K562 (cell line): ENCODE results near the gene CACNG7. TPM values are rescaled to one million over a fixed set of nuclear protein-coding genes. Genes with fewer than 3 reads are reported as not detected.
A peak's percentile ranks its signal among the peaks of the same experiment; 100 is the strongest.

Experiments used
- ELK1 ChIP-seq: sonication (generic); formaldehyde crosslinking; IDR thresholded peaks from 2 replicates; pipeline ENCODE4 v1.8.1; 2022; ENCODE audit warnings: missing genetic modification reagents
- KLF1 ChIP-seq: fragments of 450-650 bp; IDR thresholded peaks from 2 replicates; pipeline ENCODE4 v1.6.1; 2016; ENCODE audit warnings: missing genetic modification characterization, missing compliant biosample characterization
- MIER1 ChIP-seq: fragments of 450-650 bp; IDR thresholded peaks from 2 replicates; pipeline ENCODE4 v1.6.1; 2016; ENCODE audit warnings: antibody characterized with exemption, mild to moderate bottlenecking, low read depth
- NEUROD1 ChIP-seq: fragments of 150-350 bp; IDR thresholded peaks from 2 replicates; pipeline ENCODE4 v1.6.1; 2014; ENCODE audit warnings: borderline replicate concordance, low read length, low read depth; ENCODE audit not compliant: partially characterized antibody
- POLR3G ChIP-seq: IDR thresholded peaks from 2 replicates; pipeline ENCODE4 v1.6.1; 2011; ENCODE audit not compliant: insufficient read length, insufficient replicate concordance; ENCODE audit errors: extremely low read depth
- SAFB ChIP-seq: fragments of 200-400 bp; formaldehyde crosslinking; IDR thresholded peaks from 2 replicates; pipeline ENCODE4 v1.6.1; 2017; ENCODE audit warnings: low read depth, low read length, borderline replicate concordance
- STAT5A ChIP-seq: IDR thresholded peaks from 2 replicates; pipeline ENCODE4 v1.6.1; 2012; ENCODE audit warnings: low read length, inconsistent platforms, borderline replicate concordance
- THRB ChIP-seq: fragments of 450-650 bp; formaldehyde crosslinking; conservative IDR thresholded peaks from 2 replicates; pipeline ENCODE4 v1.4.0; 2022; ENCODE audit warnings: mild to moderate bottlenecking, missing genetic modification characterization
- TSC22D4 ChIP-seq: fragments of 450-650 bp; IDR thresholded peaks from 2 replicates; pipeline ENCODE4 v1.6.1; 2016; ENCODE audit warnings: missing genetic modification characterization, missing biosample characterization, control low read depth
- U2AF2 ChIP-seq: fragments of 200-400 bp; formaldehyde crosslinking; optimal IDR thresholded peaks from 2 replicates; pipeline ENCODE3; 2017; ENCODE audit warnings: low read depth, mild to moderate bottlenecking, low read length
- ZNF12 ChIP-seq: sonication (generic); formaldehyde crosslinking; IDR thresholded peaks from 2 replicates; pipeline ENCODE4 v1.4.0; 2020; ENCODE audit warnings: mild to moderate bottlenecking, missing genetic modification reagents
- ZNF224 ChIP-seq: sonication (generic); formaldehyde crosslinking; IDR thresholded peaks from 2 replicates; pipeline ENCODE4 v1.8.0; 2022; ENCODE audit warnings: mild to moderate bottlenecking, missing genetic modification reagents
- ZNF354B ChIP-seq: fragments of 250-450 bp; sonication (Bioruptor Pico); IDR thresholded peaks from 2 replicates; pipeline ENCODE4 v1.4.0; 2020
- ZNF830 ChIP-seq: fragments of 250-450 bp; sonication (Bioruptor Pico); IDR thresholded peaks from 2 replicates; pipeline ENCODE4 v1.5.0; 2021; ENCODE audit warnings: mild to moderate bottlenecking
- polyA plus RNA-seq, 8 experiments: library from polyadenylated mRNA; depleted of rRNA in 4 of 8; stranded (reverse) in 5 of 8; unstranded in 3 of 8; fragments of >200 nt; fragmentation: Nextera tagmentation in 2 of 8; fragmentation: Illumina TruSeq in 1 of 8; extraction: Ambion mirVana in 2 of 8; extraction: Trizol in 1 of 8; gene quantifications; 2 replicates each; pipeline versions ENCODE4 v1.2.1 to v1.2.3, GENCODE V29; 2011 to 2014; ENCODE audit warnings: inconsistent platforms in 1 of 8, missing spikeins in 1 of 8
- total RNA-seq, 7 experiments: library from RNA; depleted of rRNA in 6 of 7; stranded (reverse); fragments of >200 nt in 6 of 7; fragmentation: Illumina TruSeq in 2 of 7; extraction: Trizol in 2 of 7; gene quantifications; 2 replicates each; pipeline versions ENCODE4 v1.2.1 to v1.2.3, GENCODE V29; 2011 to 2021; ENCODE audit warnings: low replicate concordance in 1 of 7
- TF ChIP-seq, protein P1 (sequence below): fragments of 150-350 bp; conservative IDR thresholded peaks from 2 replicates; pipeline ENCODE4 v1.6.1; 2014; ENCODE audit warnings: low read length
- TF ChIP-seq, protein P2 (sequence below): fragments of 450-650 bp; IDR thresholded peaks from 2 replicates; pipeline ENCODE4 v1.6.1; 2016; ENCODE audit warnings: antibody characterized with exemption
- TF ChIP-seq, protein P3 (sequence below): fragments of 450-650 bp; IDR thresholded peaks from 2 replicates; pipeline ENCODE4 v1.6.1; 2017; ENCODE audit warnings: mild to moderate bottlenecking, moderate library complexity

Gene CACNG7
- total and polyA plus RNA-seq, 9 of the 15 experiments (the other 6 are each of a cell fraction or from before 2014, with no cell fraction given), result not detected

DNA sequence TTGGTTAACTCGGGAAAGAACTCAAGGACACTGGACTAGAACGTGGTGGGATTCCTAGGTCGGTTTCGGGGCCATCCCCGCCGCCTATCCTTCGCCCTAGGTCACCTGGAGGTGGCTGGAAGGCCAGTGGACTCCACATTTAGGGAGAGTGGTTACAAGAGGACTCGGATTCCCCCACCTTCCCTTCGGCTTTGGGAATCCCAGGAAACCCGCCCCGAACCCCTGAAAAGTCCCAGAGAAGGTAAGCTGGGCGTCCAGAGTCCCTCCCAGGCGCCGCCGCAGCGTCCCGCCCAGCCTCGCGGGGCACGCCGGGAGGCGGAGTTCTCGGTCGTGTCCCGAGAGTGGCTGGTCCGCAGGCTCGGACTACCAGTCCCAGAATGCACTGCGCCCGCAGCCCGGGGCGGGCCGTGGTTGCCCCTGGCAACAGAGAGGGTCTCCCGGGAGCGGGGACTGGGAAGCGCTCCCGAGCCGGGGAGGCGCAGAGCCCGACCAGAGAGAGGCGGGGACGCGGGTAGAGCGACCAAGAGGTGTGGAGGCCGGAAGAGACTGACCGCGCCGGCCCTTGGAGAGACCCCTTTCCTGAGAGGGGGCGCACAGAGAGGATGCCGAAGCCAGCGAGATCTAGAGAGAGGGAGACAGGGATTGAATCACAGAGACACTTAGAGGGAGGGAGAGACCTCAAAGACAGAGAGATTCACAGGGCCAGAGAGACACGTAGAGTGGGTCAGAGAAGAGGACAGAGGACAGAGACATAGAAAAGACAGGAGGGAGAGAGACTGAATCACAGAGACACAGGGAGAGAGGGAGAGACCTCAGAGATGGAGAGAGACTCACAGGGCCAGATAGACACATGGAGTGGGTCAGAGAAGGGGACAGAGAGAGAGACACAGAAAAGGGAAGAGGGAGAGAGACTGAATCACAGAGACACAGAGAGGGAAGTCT, 29.7 kb upstream of the CACNG7 start (continued):
- TF ChIP-seq, protein P1, sequence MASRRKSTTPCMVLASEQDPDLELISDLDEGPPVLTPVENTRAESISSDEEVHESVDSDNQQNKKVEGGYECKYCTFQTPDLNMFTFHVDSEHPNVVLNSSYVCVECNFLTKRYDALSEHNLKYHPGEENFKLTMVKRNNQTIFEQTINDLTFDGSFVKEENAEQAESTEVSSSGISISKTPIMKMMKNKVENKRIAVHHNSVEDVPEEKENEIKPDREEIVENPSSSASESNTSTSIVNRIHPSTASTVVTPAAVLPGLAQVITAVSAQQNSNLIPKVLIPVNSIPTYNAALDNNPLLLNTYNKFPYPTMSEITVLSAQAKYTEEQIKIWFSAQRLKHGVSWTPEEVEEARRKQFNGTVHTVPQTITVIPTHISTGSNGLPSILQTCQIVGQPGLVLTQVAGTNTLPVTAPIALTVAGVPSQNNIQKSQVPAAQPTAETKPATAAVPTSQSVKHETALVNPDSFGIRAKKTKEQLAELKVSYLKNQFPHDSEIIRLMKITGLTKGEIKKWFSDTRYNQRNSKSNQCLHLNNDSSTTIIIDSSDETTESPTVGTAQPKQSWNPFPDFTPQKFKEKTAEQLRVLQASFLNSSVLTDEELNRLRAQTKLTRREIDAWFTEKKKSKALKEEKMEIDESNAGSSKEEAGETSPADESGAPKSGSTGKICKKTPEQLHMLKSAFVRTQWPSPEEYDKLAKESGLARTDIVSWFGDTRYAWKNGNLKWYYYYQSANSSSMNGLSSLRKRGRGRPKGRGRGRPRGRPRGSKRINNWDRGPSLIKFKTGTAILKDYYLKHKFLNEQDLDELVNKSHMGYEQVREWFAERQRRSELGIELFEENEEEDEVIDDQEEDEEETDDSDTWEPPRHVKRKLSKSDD, result no peak
- TF ChIP-seq NEUROD1 (no peak), POLR3G (no peak), ZNF12 (CRISPR knock-in tag) (no peak), U2AF2 (no peak), MIER1 (no peak), STAT5A (no peak), ZNF354B (CRISPR knock-in tag) (no peak), ELK1 (no peak), THRB (CRISPR knock-in tag) (no peak), KLF1 (tag) (no peak), SAFB (no peak), ZNF830 (0 out of 2 replicates have a peak, but pooled peaks have one; percentile 32), ZNF224 (CRISPR knock-in tag) (no peak), TSC22D4 (no peak)
- TF ChIP-seq, protein P2, sequence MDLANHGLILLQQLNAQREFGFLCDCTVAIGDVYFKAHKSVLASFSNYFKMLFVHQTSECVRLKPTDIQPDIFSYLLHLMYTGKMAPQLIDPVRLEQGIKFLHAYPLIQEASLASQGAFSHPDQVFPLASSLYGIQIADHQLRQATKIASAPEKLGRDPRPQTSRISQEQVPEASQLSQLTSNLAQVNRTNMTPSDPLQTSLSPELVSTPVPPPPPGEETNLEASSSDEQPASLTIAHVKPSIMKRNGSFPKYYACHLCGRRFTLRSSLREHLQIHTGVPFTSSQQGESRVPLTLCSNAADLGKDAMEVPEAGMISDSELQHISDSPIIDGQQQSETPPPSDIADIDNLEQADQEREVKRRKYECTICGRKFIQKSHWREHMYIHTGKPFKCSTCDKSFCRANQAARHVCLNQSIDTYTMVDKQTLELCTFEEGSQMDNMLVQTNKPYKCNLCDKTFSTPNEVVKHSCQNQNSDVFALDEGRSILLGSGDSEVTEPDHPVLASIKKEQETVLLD, result no peak
- TF ChIP-seq, protein P3, sequence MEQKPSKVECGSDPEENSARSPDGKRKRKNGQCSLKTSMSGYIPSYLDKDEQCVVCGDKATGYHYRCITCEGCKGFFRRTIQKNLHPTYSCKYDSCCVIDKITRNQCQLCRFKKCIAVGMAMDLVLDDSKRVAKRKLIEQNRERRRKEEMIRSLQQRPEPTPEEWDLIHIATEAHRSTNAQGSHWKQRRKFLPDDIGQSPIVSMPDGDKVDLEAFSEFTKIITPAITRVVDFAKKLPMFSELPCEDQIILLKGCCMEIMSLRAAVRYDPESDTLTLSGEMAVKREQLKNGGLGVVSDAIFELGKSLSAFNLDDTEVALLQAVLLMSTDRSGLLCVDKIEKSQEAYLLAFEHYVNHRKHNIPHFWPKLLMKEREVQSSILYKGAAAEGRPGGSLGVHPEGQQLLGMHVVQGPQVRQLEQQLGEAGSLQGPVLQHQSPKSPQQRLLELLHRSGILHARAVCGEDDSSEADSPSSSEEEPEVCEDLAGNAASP, result no peak
